ENCODE data around the gene TMEM184B.

Gene TMEM184B

DNA sequence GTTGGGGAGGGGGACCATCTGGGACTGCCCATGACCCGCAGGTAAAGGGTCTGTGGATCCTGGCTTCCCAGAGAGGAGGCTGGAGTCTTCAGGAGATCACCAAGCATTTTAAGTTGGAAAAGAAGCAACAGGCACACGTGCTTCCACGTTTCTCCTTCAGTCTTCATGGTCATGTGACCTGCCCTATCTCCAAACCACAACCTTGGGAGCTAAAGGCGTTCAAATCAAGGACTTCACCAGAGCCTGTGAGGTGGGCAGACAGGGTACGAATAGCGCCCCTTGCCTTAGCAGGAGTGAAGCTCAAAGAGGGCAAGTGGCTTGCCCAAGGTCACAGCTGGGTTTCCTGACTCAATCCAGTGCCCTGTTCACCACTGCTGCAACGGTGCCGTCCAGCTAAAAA lies 6.7 kb downstream of the TMEM184B start:
- H3K79me1 ChIP-seq (ENCODE audit: low read length) = no peaks in the 10 kb centered on the region
- H4K12ac ChIP-seq (ENCODE audit: low read depth, low read length) = no peak overlapping the region
- peaks cover 2% of the 10 kb centered on the region for H3K9me3 ChIP-seq (ENCODE audit: insufficient read depth, low read depth, low read length)
- peak overlapping the region; percentile 12 for H2AFZ ChIP-seq (ENCODE audit: insufficient read depth, low read length, poor library complexity)
- WGBS (ENCODE audit: extremely low coverage, insufficient coverage, insufficient read length) = no CpG with 5 or more reads among the region's 8 CpGs
- H4K91ac ChIP-seq (ENCODE audit: low read depth, low read length) = no peak overlapping the region
- no peak overlapping the region for H2BK120ac ChIP-seq (ENCODE audit: insufficient read depth, low read length, poor library complexity)
- no peak overlapping the region for H3K9ac ChIP-seq (ENCODE audit: low read length)
- no peak overlapping the region for H3K27ac ChIP-seq (ENCODE audit: low read depth, low read length)
- H3K4me2 ChIP-seq (ENCODE audit: low read length) = no peak overlapping the region
- DNase-seq = no peak
- H3K36me3 ChIP-seq (ENCODE audit: control insufficient read depth in 1 of 2, insufficient read depth in 2 of 2, low read length in 2 of 2) = peaks cover 19 to 30% of the 10 kb centered on the region in 2 experiments
- no peak overlapping the region for H3K4me3 ChIP-seq (ENCODE audit: low read depth, low read length)
- H3K79me2 ChIP-seq (ENCODE audit: control insufficient read depth, insufficient read depth, low read length, poor library complexity) = peaks cover 14% of the 10 kb centered on the region
- H2BK5ac ChIP-seq (ENCODE audit: low read depth, low read length, poor library complexity) = no peak overlapping the region
- H4K8ac ChIP-seq (ENCODE audit: low read depth, low read length) = no peak overlapping the region
- peak overlapping the region; percentile 50 for H3K4ac ChIP-seq (ENCODE audit: low read depth, low read length)
- no peak overlapping the region for H2AK5ac ChIP-seq (ENCODE audit: low read length)
- peaks cover 7 to 17% of the 10 kb centered on the region in 2 experiments for H3K4me1 ChIP-seq (ENCODE audit: control insufficient read depth in 1 of 2, insufficient read depth in 2 of 2, low read length in 2 of 2)
- no peak overlapping the region for H3K18ac ChIP-seq (ENCODE audit: low read length)
- H2BK12ac ChIP-seq (ENCODE audit: low read length) = no peak overlapping the region
- no peak overlapping the region for H3K14ac ChIP-seq (ENCODE audit: low read length)
- no peaks in the 10 kb centered on the region for H3K27me3 ChIP-seq (ENCODE audit: insufficient read depth, low read length)
- H3K23ac ChIP-seq (ENCODE audit: low read length) = no peak overlapping the region

DNA sequence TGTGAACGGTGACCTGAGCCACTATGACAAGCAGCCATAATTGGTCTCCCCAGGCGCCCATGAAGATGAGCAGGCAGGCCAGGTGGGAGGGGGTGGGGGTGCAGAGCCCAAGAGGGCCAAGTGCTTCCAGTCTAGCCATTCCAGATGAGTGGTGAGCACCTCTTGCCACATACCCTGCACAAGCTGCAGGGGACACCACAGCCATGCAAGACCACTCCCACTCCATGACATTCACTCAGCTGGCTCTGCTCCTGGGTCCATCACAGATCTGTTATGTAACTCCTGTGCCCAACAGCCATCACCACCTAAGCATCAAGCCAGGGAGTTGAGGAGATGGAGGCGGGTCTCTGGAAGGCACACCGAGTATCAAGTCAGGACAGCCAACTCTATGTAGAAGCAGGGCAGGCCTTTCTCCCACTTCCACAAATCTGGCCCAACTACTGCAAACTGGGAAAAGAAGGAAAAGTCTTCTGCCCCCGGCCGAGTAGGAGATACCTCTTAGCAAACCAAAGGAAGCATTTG lies 8.4 kb downstream of the TMEM184B start:
- no CpG with 5 or more reads among the region's 6 CpGs for WGBS (ENCODE audit: extremely low coverage, insufficient coverage, insufficient read length)

DNA sequence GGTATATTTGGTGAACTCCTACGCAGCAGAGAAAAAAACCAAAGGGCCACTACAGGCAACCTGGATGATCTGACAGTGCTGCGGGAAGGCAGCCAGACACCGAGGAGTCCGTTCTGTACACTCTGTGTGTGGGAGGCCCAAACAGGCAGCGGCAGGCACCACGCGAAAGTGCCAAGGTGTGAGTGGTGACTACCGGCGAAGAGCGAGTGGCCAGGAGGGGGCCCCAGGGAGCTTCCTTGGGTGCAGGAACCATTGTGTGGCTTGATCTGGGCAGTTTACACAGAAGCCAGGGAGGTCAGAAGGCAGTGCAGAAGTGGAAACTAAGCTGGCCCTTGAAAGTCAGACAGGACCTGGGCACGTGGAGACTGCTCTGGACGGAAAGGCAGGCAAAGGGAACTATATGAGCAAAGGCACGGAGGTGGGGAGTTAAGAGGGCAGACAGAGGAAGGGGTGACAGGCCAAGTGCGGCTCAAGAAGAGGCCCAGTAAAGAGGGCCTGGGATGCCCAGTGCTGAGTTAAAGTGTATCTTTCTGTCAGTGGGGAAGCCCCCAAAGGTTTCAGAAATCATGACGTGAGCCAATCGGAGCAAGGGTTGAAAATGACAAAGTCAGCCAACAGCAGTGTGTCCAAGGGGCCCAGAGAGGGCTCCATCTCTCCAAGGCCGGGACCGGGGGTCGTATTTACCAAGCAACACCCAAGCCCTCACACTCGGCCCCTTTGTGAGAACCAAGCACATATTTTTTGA lies 10.6 kb downstream of the TMEM184B start:
- Histone ChIP-seq H3K9ac (ENCODE audit: low read length) (no peak overlapping the region), H3K27ac (ENCODE audit: low read depth, low read length) (no peak overlapping the region), H3K79me1 (ENCODE audit: low read length) (no peaks in the 10 kb centered on the region), H3K27me3 (ENCODE audit: insufficient read depth, low read length) (no peaks in the 10 kb centered on the region), H3K4me1 (ENCODE audit: control insufficient read depth in 1 of 2, insufficient read depth in 2 of 2, low read length in 2 of 2) (peaks cover 0 to 11% of the 10 kb centered on the region in 2 experiments), H3K23ac (ENCODE audit: low read length) (no peak overlapping the region), H2BK12ac (ENCODE audit: low read length) (no peak overlapping the region), H3K4ac (ENCODE audit: low read depth, low read length) (no peak overlapping the region), H4K12ac (ENCODE audit: low read depth, low read length) (no peak overlapping the region), H3K9me3 (ENCODE audit: insufficient read depth, low read depth, low read length) (peaks cover 2% of the 10 kb centered on the region), H3K4me2 (ENCODE audit: low read length) (no peak overlapping the region), H3K4me3 (ENCODE audit: low read depth, low read length) (no peak overlapping the region), H4K91ac (ENCODE audit: low read depth, low read length) (no peak overlapping the region), H4K8ac (ENCODE audit: low read depth, low read length) (no peak overlapping the region), H2AFZ (ENCODE audit: insufficient read depth, low read length, poor library complexity) (no peak overlapping the region), H2BK120ac (ENCODE audit: insufficient read depth, low read length, poor library complexity) (no peak overlapping the region), H3K79me2 (ENCODE audit: control insufficient read depth, insufficient read depth, low read length, poor library complexity) (peaks cover 3% of the 10 kb centered on the region), H3K36me3 (ENCODE audit: control insufficient read depth in 1 of 2, insufficient read depth in 2 of 2, low read length in 2 of 2) (peaks cover 15% of the 10 kb centered on the region in 2 experiments), H3K14ac (ENCODE audit: low read length) (no peak overlapping the region), H2BK5ac (ENCODE audit: low read depth, low read length, poor library complexity) (no peak overlapping the region), H2AK5ac (ENCODE audit: low read length) (no peak overlapping the region), H3K18ac (ENCODE audit: low read length) (no peak overlapping the region)
- WGBS (ENCODE audit: extremely low coverage, insufficient coverage, insufficient read length) = no CpG with 5 or more reads among the region's 20 CpGs
- DNase-seq = peak; percentile 55 to 79

More for the DNA sequence above, 8.4 kb downstream of the TMEM184B start:
- Histone ChIP-seq H3K4me2 (ENCODE audit: low read length) (no peak overlapping the region), H3K14ac (ENCODE audit: low read length) (no peak overlapping the region), H3K79me2 (ENCODE audit: control insufficient read depth, insufficient read depth, low read length, poor library complexity) (peaks cover 3% of the 10 kb centered on the region), H2BK120ac (ENCODE audit: insufficient read depth, low read length, poor library complexity) (no peak overlapping the region), H3K9ac (ENCODE audit: low read length) (no peak overlapping the region), H3K36me3 (ENCODE audit: control insufficient read depth in 1 of 2, insufficient read depth in 2 of 2, low read length in 2 of 2) (peaks cover 15 to 16% of the 10 kb centered on the region in 2 experiments), H3K4ac (ENCODE audit: low read depth, low read length) (peak overlapping the region; percentile 16), H3K4me3 (ENCODE audit: low read depth, low read length) (no peak overlapping the region), H4K8ac (ENCODE audit: low read depth, low read length) (no peak overlapping the region), H3K27me3 (ENCODE audit: insufficient read depth, low read length) (no peaks in the 10 kb centered on the region), H3K27ac (ENCODE audit: low read depth, low read length) (no peak overlapping the region), H3K79me1 (ENCODE audit: low read length) (no peaks in the 10 kb centered on the region), H2BK5ac (ENCODE audit: low read depth, low read length, poor library complexity) (no peak overlapping the region), H2AFZ (ENCODE audit: insufficient read depth, low read length, poor library complexity) (no peak overlapping the region), H3K23ac (ENCODE audit: low read length) (no peak overlapping the region), H3K4me1 (ENCODE audit: control insufficient read depth in 1 of 2, insufficient read depth in 2 of 2, low read length in 2 of 2) (peaks cover 0 to 11% of the 10 kb centered on the region in 2 experiments), H4K91ac (ENCODE audit: low read depth, low read length) (no peak overlapping the region), H3K18ac (ENCODE audit: low read length) (no peak overlapping the region), H2BK12ac (ENCODE audit: low read length) (no peak overlapping the region), H3K9me3 (ENCODE audit: insufficient read depth, low read depth, low read length) (peaks cover 2% of the 10 kb centered on the region), H4K12ac (ENCODE audit: low read depth, low read length) (no peak overlapping the region), H2AK5ac (ENCODE audit: low read length) (no peak overlapping the region)
- DNase-seq = no peak

DNA sequence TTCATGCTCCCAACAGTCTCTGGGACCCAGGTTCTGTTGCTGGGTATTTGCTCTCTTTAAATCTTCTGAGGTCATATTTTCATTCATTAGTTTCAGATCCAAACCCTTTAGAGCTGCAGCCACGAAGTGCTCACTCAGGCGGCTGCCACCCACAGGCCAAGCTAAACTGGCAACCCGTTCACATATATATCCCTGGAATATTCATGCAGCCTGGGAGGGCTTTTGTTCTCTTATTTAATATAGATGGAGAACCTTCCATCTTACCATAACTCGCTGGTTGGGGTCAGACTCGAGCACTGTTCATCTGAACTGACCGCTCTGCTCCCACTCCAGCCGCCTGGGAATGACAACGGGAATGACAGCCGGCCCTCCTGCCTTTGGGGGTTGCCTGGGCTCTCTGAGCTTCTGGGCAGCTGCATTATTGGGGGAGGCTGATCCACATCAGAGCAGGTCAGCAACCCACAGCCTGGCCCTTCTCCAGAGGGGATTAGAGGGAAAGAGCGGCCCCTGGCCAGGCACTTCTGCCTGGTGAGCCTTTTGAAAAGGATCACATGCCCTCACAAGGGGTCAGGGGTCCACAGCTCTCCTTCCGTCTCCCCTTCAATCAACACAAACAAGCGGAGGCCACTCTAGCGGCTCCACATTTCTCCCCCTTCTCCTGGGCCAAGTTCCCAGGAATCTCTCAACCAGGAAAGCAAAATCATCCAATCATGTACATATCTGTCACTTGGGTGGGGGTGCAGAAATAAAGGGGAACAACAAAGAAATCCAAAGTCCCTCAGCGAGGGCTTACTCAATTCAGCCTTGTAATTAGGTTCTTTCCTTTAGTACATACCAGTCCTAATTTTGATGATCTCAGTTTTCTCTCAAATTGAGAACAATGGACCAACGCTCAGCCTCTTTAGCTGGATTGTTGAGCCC lies 11.8 kb downstream of the TMEM184B start:
- Histone ChIP-seq H3K14ac (ENCODE audit: low read length) (no peak overlapping the region), H4K8ac (ENCODE audit: low read depth, low read length) (no peak overlapping the region), H4K91ac (ENCODE audit: low read depth, low read length) (no peak overlapping the region), H3K27ac (ENCODE audit: low read depth, low read length) (no peak overlapping the region), H4K12ac (ENCODE audit: low read depth, low read length) (no peak overlapping the region), H3K79me1 (ENCODE audit: low read length) (no peaks in the 10 kb centered on the region), H2BK12ac (ENCODE audit: low read length) (no peak overlapping the region), H3K27me3 (ENCODE audit: insufficient read depth, low read length) (no peaks in the 10 kb centered on the region), H2BK5ac (ENCODE audit: low read depth, low read length, poor library complexity) (no peak overlapping the region), H3K9ac (ENCODE audit: low read length) (no peak overlapping the region), H2AK5ac (ENCODE audit: low read length) (no peak overlapping the region), H3K4me2 (ENCODE audit: low read length) (no peak overlapping the region), H2BK120ac (ENCODE audit: insufficient read depth, low read length, poor library complexity) (no peak overlapping the region), H3K4me1 (ENCODE audit: control insufficient read depth in 1 of 2, insufficient read depth in 2 of 2, low read length in 2 of 2) (peaks cover 0 to 8% of the 10 kb centered on the region in 2 experiments), H3K36me3 (ENCODE audit: control insufficient read depth in 1 of 2, insufficient read depth in 2 of 2, low read length in 2 of 2) (peaks cover 13 to 15% of the 10 kb centered on the region in 2 experiments), H3K79me2 (ENCODE audit: control insufficient read depth, insufficient read depth, low read length, poor library complexity) (peaks cover 3% of the 10 kb centered on the region), H2AFZ (ENCODE audit: insufficient read depth, low read length, poor library complexity) (no peak overlapping the region), H3K4ac (ENCODE audit: low read depth, low read length) (peak overlapping the region; percentile 34), H3K4me3 (ENCODE audit: low read depth, low read length) (no peak overlapping the region), H3K9me3 (ENCODE audit: insufficient read depth, low read depth, low read length) (no peaks in the 10 kb centered on the region), H3K23ac (ENCODE audit: low read length) (no peak overlapping the region), H3K18ac (ENCODE audit: low read length) (no peak overlapping the region)
- no CpG with 5 or more reads among the region's 15 CpGs for WGBS (ENCODE audit: extremely low coverage, insufficient coverage, insufficient read length)
- DNase-seq = no peak

Measured in trophoblast cell (in vitro differentiated cells and primary cell).